Loucy (cell line): ENCODE results near the gene CSTF3.

Experiments used
- CTCF ChIP-seq: fragments of 200-600 bp; sonication (generic); conservative IDR thresholded peaks from 2 replicates; pipeline ENCODE4 v1.5.1; 2014; ENCODE audit warnings: mild to moderate bottlenecking, antibody characterized with exemption, low read length
- EZH2phosphoT487 ChIP-seq: fragments of 200-600 bp; IDR thresholded peaks from 2 replicates; pipeline ENCODE4 v1.6.1; 2018; ENCODE audit warnings: antibody characterized with exemption, mild to moderate bottlenecking, moderate library complexity, borderline replicate concordance

- TF ChIP-seq CTCF, result no peak
- TF ChIP-seq EZH2phosphoT487, result no peak
These were observed 13.7 kb downstream of the CSTF3 start for GRCh38 chr11:33147559-33147958.
